Activated B cell treated with CpG ODN at 0.5 μM for 24 hours (primary cell): ENCODE results near the gene IGFBP4. TPM values are rescaled to one million over a fixed set of nuclear protein-coding genes. Genes with fewer than 3 reads are reported as not detected.
"Not testable (repeated sequence)": the region's sequence is repeated elsewhere in the genome, so short reads cannot be mapped to it uniquely, and the experiment has no call there.

Experiments used
- ATAC-seq: fragments of 200-7000 bp; cut with Tn5 transposase; one replicate; pipeline ENCODE4 v1.10.0; 2021; ENCODE audit warnings: low read depth, mild to moderate bottlenecking, moderate library complexity
- CTCF ChIA-PET: fragments of 350-600 bp; sonication (Branson Sonifier 250); formaldehyde crosslinking; loops from one replicate; lab custom pipeline; 2021; ENCODE audit warnings: antibody characterized with exemption; lab: Charles Lee
- POLR2A ChIA-PET: fragments of 350-600 bp; sonication (Branson Sonifier 250); formaldehyde crosslinking; loops from one replicate; lab custom pipeline; 2021; ENCODE audit warnings: antibody characterized with exemption; lab: Charles Lee
- DNase-seq: peaks from one replicate; pipeline ENCODE4 v3.0.0; 2022
- H3K27ac Mint-ChIP-seq: one replicate; pipeline ENCODE4 v1.8.0; 2020; ENCODE audit warnings: mixed read lengths
- H3K27me3 Mint-ChIP-seq: one replicate; pipeline ENCODE4 v1.8.0; 2021; ENCODE audit warnings: mixed read lengths
- H3K36me3 Mint-ChIP-seq: one replicate; pipeline ENCODE4 v1.8.0; 2021; ENCODE audit warnings: low read depth, mixed read lengths
- H3K4me1 Mint-ChIP-seq: one replicate; pipeline ENCODE4 v1.8.0; 2021; ENCODE audit warnings: mixed read lengths
- H3K4me3 Mint-ChIP-seq: one replicate; pipeline ENCODE4 v1.8.0; 2020; ENCODE audit warnings: mild to moderate bottlenecking, mixed read lengths
- H3K9me3 Mint-ChIP-seq: one replicate; pipeline ENCODE4 v1.8.0; 2020; ENCODE audit warnings: mixed read lengths
- CTCF ChIP-seq: fragments of 200-600 bp; IDR thresholded peaks from one replicate; pipeline ENCODE4 v1.8.0; 2022; ENCODE audit warnings: antibody characterized with exemption, mild to moderate bottlenecking
- intact Hi-C: fragments of 100-400 bp; cut with micrococcal nuclease; formaldehyde crosslinking; loops from one replicate; pipeline ENCODE4 v1.15.1; 2024
- total RNA-seq: library from RNA; stranded (reverse); gene quantifications from 2 replicates; pipeline ENCODE4 v1.2.3, GENCODE V29; 2022

Gene IGFBP4
- total RNA-seq, 1 donor from 2014 or later: 18.0 TPM

GRCh38 chr17:40410082-40410481 is 33.2 kb upstream of the IGFBP4 start:
- H3K36me3 Mint-ChIP-seq: no peaks in the 10 kb centered on the region
- no peak for DNase-seq
- no peak overlapping the region for H3K27ac Mint-ChIP-seq
- TF ChIP-seq CTCF: no peak
- no peaks in the 10 kb centered on the region for H3K4me1 Mint-ChIP-seq
- no peaks in the 10 kb centered on the region for H3K27me3 Mint-ChIP-seq
- ChIA-PET CTCF (interaction anchor here (0.7 to 1.6 kb wide), 2 partner anchors 10 to 108 kb away, joined by 3 to 6 read pairs; no protein-coding TSS in a partner anchor), POLR2A (interaction anchor here (0.6 kb wide), 1 partner anchor 41 kb away, joined by 3 read pairs; no protein-coding TSS in a partner anchor)
- no peak for ATAC-seq
- H3K4me3 Mint-ChIP-seq: no peak overlapping the region
- H3K9me3 Mint-ChIP-seq: no peaks in the 10 kb centered on the region
- intact Hi-C loops: loop anchor here (10.0 kb wide), 1 partner anchor 405 kb away; no protein-coding TSS in a partner anchor

- Mint-ChIP-seq H3K27me3 (no peaks in the 10 kb centered on the region), H3K36me3 (no peaks in the 10 kb centered on the region), H3K9me3 (no peaks in the 10 kb centered on the region), H3K4me3 (no peak overlapping the region), H3K4me1 (peaks cover 3% of the 10 kb centered on the region), H3K27ac (no peak overlapping the region)
- CTCF ChIA-PET: interaction anchor here (0.9 to 1.6 kb wide), 4 partner anchors 32 to 109 kb away, joined by 3 to 6 read pairs (median 3); partner anchors contain the start of gene IGFBP4
- TF ChIP-seq CTCF: no peak
- DNase-seq: no peak
- POLR2A ChIA-PET: no interaction called here
- ATAC-seq: no peak
- intact Hi-C loops: loop anchor here (10.0 kb wide), 1 partner anchor 403 kb away; no protein-coding TSS in a partner anchor
Measured at GRCh38 chr17:40411821-40412220, 31.4 kb upstream of the IGFBP4 start.

DNA sequence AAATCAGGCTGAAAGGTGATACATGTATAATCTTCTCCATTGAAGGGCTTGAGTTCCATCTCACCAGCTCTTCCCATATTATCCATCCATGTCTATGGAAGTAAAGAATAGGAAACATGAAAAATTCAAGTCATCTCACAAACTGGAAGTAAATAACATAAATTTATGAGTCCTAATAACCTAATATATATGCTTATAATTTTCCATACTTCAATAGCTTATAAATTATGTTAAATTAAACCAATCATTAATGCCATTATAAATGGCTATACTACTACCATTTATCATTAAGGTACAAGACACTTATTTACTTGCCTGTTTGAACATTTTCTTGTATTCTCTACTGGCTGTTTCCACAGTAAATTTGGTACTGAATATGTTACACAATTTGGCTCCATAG is 30.4 kb upstream of the IGFBP4 start:
- CTCF ChIA-PET: interaction anchor here (0.7 kb wide), 1 partner anchor 55 kb away, joined by 3 read pairs; no protein-coding TSS in a partner anchor
- no peak overlapping the region for H3K27ac Mint-ChIP-seq
- DNase-seq: no peak

GRCh38 chr17:40414312-40414711 is 28.9 kb upstream of the IGFBP4 start:
- intact Hi-C loops: loop anchor here (10.0 kb wide), 1 partner anchor 400 kb away; no protein-coding TSS in a partner anchor
- not testable (repeated sequence) for H3K27ac Mint-ChIP-seq, H3K27me3 Mint-ChIP-seq, ATAC-seq, DNase-seq, H3K36me3 Mint-ChIP-seq, H3K9me3 Mint-ChIP-seq, H3K4me3 Mint-ChIP-seq
- ChIA-PET CTCF (interaction anchor here (1.0 to 4.2 kb wide), 4 partner anchors 14 to 118 kb away, joined by 3 to 31 read pairs (median 4); no protein-coding TSS in a partner anchor), POLR2A (interaction anchor here (0.6 kb wide), 1 partner anchor 233 kb away, joined by 3 read pairs; no protein-coding TSS in a partner anchor)
- peaks cover 18% of the 10 kb centered on the region for H3K4me1 Mint-ChIP-seq

More for the DNA sequence above, 30.4 kb upstream of the IGFBP4 start:
- Mint-ChIP-seq H3K27me3 (no peaks in the 10 kb centered on the region), H3K4me3 (no peak overlapping the region), H3K4me1 (peaks cover 12% of the 10 kb centered on the region), H3K9me3 (no peaks in the 10 kb centered on the region), H3K36me3 (peaks cover 3% of the 10 kb centered on the region)
- intact Hi-C loops: loop anchor here (10.0 kb wide), 1 partner anchor 402 kb away; no protein-coding TSS in a partner anchor
- POLR2A ChIA-PET: no interaction called here
- ATAC-seq: no peak
- no peak for TF ChIP-seq CTCF

- POLR2A ChIA-PET: interaction anchor here (0.7 to 3.7 kb wide), 2 partner anchors 139 to 146 kb away, joined by 5 to 21 read pairs; no protein-coding TSS in a partner anchor
- H3K27ac Mint-ChIP-seq: no peak overlapping the region
- peaks cover 5% of the 10 kb centered on the region for H3K36me3 Mint-ChIP-seq
Measured at GRCh38 chr17:40415390-40415789, 27.9 kb upstream of the IGFBP4 start.

More at GRCh38 chr17:40415390-40415789, 27.9 kb upstream of the IGFBP4 start:
- CTCF ChIA-PET: interaction anchor here (0.8 to 4.2 kb wide), 6 partner anchors 25 to 402 kb away, joined by 3 to 31 read pairs (median 4); no protein-coding TSS in a partner anchor
- Mint-ChIP-seq H3K27me3 (no peaks in the 10 kb centered on the region), H3K9me3 (no peaks in the 10 kb centered on the region), H3K4me1 (peaks cover 21% of the 10 kb centered on the region), H3K4me3 (peak overlapping the region; percentile 24)
- DNase-seq: no peak
- ATAC-seq: no peak
- intact Hi-C loops: loop anchor here (1.0 to 10.0 kb wide), 7 partner anchors 57 to 1252 kb away; partner anchors contain the start of gene CDC6
- TF ChIP-seq CTCF: peak; percentile 63
